GM19397 (cell line): ENCODE results near the gene NOTCH2NLA.
"Not testable (repeated sequence)": the region's sequence is repeated elsewhere in the genome, so short reads cannot be mapped to it uniquely, and the experiment has no call there.

Experiments used
- ATAC-seq: cut with Tn5 transposase; IDR thresholded peaks from one replicate; pipeline ENCODE4 v1.9.1; 2021; ENCODE audit warnings: mild to moderate bottlenecking, moderate library complexity; ENCODE audit not compliant: unreplicated experiment

Gene NOTCH2NLA

DNA sequence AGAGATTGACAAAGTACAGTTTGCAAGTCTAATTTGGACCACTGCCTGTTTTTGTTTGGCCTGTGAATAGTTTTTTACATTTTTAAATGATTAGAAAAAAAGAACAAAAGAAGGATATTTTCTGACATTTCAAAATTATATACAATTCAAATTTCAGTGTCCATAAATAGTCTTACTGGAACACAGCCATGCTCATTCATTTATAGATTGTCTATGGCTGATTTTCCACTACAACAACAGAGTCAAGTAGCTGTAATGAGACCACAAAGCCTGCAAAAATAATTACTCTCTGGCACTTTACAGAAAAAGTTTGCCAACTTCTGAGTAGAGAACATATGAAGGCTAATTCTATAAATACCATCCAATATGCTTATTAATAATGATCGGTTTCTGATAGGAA is 61.1 kb downstream of the NOTCH2NLA start:
- ATAC-seq: not testable (repeated sequence)

DNA sequence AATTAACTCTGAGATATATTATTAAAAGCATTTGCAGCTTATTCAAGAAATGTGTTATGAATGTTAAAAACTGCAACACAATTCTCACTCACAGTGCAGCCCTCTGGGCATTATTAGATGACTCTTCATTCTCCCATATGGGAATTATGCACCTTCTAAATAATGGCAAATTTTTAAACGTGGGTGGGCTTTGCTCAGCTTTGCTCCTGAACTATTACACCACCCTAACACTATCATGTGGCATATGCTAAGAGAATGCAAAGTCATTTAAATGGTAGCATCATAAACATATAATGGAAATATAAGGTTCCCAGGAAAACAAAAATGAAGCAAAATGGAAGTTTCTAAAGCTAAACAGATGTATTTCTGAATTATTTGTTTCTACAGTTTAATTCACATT is 61.5 kb downstream of the NOTCH2NLA start:
- ATAC-seq: not testable (repeated sequence)

DNA sequence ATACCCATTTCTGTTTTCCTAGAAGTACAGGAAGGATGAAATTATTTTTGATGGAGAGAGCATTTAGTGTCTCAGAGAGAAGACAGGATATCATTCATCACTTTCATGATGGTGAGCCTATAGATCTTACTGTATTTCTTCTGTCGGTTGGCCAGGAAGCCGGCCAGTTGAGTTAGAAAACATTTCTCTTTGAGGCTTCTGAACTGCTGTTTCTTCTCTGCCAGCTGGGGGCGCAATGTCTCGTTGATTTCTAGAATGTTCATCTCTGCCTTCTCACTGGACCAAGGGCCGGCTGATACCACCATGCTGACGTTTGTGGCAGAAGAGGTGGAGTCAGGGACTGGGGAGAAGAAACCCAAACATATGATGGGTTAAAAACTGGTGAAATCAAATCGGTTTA is 84.4 kb downstream of the NOTCH2NLA start, which contains the start of gene NBPF10:
TSS of gene NBPF10 (minus strand) at position 340 of the 400 bp plus-strand sequence. CDS start at position 305, 35 bp downstream.
- not testable (repeated sequence) for ATAC-seq
